ENCODE data around the gene TMEM134.

TMEM134 gene

DNA sequence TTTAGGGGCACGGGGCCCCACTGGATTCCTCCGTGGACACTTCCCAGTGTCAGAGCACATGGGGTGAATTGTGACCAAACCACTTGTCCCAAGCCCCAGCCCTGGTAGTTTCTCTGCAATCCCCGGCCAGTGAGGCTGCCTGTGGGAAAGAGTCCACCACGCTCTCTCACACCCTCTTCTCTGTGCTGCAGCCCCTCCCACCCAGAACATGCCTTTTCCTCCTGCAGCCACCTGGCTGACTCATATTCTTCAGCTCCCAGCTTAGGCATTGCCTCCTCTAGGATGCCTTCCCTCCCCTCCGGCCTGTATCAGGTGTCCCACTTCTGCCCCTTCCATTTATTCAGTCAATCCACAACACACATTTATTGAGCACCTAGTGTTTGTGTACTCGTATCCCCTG is 46.2 kb downstream of the TMEM134 start:
- no peak for DNase-seq (ENCODE audit: low spot score)

DNA sequence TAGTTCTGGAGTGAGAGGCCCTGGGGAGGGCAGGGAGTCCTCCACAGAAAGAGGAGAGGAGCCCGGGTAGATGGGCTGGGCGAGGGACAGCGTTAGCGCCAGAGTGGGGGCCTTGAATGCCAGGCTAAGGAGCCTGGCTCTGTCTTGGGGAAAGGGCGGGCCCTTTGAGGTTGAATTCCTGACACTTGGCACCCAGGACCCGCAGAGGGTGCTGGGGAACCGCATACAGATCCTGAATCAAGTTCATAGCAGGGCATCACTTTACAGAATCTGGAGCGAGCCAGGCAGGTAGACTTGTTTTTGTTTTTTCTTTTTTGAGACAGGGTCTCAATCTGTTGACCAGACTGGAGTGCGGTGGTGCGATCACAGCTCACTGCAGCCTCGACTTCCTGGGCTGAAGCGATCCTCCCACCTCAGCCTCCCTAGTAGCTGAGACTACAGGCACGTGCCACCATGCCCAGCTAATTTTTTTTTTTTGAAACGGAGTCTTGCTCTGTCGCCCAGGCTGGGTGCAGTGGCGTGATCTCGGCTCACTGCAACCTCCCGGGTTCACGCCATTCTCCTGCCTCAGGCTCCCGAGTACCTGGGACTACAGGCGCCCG is 47.5 kb downstream of the TMEM134 start:
- no peak for DNase-seq (ENCODE audit: low spot score)

DNA sequence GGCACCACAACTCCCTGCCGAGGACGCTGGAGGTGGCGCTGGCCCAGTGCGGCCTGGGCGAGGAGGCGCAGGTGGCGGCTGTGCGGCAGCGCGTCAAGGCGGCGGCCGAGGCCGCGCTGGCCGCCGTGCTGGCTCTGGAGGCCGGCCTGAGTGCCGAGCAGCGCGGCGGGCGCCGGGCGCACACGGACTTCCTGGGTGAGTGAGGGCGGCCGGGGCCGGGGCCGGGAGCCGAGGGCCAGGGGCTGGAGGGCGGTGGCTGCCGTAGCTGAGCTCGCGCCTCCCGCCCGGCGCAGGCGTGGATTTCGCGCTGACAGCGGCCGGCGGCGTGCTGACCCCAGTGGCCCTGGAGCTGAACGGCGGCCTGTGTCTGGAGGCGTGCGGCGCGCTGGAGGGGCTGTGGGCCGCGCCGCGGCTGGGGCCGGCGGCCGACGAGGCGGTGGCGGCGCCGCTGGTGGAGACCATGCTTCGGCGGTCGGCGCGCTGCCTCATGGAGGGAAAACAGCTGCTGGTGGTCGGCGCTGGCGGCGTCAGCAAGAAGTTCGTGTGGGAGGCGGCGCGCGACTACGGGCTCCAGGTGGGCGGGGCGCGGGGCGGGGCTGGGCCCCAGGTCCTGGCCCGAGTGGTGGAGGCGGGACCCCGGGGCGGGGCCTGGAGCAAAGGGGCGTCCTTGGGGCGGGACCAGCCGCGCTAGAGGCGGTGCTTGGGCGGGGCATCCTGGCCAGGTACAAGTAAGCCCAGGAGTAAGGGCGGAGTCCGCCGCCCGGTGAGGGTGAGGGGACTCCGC is 48.2 kb downstream of the TMEM134 start:
- peak; percentile 100 for DNase-seq (ENCODE audit: low spot score)

DNA sequence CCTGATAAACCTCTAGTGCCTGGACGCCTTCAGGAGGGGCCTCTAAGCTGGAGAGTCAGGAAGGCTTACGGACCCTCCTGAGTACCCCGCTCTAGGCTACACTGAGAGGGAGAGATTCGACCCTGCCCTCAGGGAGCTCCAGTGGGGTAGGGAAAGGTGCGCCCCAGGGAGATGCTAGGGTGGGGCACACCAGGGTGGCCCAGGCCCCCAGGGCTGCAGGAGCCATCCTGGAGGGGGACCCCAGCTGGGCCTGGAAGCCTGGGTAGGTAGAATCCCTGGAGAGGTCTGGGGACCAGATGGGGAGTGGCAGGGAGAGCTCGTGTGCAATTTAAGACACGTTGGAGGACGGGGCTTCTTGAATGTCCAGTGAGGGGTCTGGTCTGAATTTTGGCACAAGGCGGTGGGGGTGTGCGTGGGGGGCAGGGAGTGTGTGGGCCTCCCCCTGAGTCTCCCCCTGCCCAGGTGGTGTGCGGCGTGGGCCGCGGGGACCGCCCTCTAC is 48.9 kb downstream of the TMEM134 start:
- DNase-seq (ENCODE audit: low spot score): no peak

DNA sequence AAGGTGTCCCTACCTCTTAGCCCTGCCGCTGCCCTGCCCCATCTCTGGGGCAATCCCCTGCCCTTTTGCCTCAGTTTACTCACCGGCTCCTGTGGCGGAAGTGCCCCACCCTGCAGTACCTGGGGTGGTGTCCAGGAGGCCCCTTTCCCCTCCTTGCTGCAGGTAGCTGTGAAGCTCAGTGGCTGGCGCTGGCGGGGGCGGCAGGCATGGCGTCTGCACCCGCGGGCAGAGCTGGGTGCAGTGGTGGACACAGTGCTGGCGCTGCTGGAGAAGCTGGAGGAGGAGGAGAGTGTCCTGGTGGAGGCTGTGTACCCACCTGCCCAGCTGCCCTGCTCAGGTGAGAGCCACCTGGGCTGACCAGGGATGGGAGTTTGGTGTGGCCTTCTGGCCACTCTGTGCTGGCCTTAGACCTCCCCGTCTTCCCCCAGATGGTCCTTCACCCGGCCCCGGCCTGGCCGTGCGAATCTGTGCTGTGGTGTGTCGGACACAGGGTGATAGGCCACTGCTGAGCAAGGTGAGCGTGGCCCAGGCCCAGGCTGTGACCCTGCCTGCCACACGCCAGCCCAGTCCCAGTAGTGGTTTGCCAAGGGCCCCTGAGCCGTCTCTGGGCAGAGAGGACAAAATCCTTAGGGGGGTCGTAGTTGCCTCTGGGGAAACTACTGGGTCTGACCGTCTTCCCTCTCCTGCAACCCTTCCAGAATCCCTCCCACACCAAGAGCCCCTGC is 49.6 kb downstream of the TMEM134 start:
- DNase-seq (ENCODE audit: low spot score): no peak

DNA sequence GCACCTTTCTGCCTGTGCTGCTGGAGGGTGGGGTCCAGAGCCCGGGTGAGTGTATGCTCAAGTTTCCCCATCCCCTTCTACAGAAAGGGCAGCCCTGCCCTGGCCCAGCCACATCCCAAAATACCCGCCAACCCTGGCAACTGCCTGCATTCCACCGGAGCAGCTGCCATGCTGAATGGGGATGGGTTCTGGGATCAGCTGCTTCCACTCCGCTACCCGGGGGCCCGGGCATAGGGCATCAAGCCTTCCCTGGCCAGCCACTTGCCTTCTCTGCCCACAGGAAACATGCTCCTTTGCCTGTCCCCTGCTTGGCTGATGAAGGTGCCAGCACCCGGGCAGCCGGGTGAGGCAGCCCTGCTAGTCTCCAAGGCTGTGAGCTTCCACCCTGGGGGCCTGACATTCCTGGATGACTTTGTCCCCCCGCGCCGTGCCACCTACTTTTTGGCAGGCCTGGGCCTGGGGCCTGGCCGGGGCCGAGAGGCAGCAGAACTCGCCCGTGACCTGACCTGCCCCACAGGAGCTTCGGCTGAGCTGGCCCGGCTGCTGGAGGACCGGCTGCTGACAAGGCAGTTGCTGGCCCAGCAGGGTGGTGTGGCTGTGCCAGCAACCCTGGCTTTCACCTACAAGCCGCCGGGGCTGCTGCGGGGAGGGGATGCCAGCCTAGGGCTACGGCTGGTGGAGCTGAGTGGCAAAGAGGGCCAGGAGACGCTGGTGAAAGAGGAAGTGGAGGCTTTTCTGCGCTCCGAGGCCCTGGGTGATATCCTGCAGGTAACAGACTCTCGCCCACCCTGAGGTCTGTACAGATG is 50.4 kb downstream of the TMEM134 start:
- DNase-seq (ENCODE audit: low spot score): no peak

DNA sequence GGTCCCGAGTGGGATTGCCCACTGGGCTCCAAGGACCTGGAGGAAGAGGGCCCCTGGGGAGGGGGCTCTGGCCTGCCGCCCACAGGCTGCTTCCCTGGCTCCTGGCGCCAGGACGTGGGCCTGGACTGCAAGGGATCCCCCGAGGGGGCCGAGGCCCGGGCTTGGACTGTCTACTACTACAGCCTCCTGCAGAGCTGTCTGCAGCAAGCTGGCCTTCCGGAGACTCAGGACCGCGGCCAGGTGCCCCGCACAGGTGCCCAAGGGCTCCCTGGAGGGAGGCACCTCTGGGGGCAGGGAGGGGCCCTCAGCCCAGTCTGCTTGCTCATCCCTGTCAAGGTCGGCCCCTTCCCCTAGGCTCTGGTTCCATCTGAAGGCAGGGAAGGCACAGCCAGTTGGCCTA is 51.6 kb downstream of the TMEM134 start:
- DNase-seq (ENCODE audit: low spot score): no peak

DNA sequence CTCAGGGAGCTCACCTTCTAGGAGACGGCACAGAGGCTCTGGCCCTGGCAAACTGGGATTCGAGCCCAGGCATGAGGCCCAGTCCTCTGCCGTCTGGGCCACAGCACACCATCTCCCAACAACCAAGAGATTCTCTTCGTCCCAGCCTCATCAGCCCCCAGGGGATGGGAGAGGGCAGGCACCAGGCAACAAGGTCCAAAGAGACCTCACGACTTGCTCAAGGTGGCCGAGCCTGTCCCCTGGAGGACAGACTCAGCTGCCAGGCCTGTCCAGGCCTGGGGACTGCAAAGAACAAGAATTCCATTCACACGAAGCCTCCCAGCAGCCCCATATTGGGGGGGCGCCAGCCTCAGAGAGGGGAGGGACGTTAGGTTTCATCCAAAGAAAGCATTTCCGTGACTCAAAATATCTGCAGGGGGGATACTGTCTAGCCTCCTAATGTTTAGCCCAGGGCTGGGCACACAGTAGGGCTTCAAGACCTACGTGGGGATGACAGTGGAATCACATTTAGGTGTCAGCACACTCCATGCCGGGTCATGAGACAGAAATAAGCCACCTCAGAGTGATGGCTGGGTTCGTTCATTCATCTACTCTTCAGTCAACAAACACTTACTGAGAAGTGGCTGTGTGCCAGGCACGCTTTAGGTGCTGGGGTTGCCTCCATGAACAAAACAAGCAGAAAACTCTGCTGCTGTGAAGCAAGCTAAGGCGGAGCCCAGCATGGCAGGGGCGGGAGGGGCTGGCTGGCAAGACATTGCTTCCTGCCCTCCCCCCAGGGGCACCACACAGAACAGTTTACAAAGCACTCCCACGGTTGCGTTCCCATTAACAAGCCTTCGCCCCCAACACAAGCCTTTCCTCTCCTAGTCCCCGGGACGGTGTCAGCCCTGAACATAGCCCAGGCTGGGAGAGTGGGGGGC is 52.4 kb downstream of the TMEM134 start:
- no peak for DNase-seq (ENCODE audit: low spot score)

DNA sequence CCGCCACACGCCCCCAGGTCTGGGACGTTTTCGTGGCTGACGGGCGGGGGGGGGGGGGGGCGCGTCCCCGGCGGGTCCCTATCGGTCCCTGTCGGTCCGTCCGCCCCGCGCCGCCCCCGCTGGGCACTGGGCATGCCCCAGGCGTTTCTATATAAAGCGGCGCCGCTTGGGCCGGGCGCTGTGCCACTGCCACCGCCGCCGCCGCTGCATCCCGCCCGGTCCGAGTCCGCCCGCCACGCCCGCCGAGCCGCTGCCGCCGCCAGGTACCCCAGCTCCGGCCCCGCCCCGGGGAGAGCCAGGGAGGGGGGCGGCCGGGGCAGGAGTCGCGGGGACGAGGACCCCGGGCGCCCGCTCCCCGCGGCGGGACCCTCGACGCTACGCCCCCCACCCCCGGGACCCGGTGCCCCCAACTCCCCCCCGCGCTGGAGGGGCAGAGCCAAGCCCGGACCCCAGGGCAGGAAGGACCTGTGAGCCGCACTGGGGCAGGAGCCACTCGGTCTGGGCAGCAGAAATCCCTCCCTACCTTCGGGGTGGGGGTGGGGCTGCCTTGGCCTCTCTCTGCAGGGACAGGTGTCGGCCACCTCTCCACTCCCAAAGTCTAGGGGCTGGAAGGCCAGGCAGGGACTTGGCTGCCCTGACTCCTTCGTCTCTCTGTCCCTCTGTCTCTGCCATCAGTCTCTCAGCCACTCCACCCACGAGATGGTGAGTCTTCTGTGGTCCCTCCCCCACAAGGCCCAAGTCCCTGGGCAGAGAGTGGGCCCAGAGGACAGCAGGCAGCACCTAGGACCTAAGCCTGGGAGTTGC is 53.3 kb downstream of the TMEM134 start, which contains the start of gene CARNS1:
Gene CARNS1 (plus strand): TSS at position 178 of the 804 bp plus-strand sequence. CDS start 522 bp downstream, at position 700.
- no peak for DNase-seq (ENCODE audit: low spot score)

DNA sequence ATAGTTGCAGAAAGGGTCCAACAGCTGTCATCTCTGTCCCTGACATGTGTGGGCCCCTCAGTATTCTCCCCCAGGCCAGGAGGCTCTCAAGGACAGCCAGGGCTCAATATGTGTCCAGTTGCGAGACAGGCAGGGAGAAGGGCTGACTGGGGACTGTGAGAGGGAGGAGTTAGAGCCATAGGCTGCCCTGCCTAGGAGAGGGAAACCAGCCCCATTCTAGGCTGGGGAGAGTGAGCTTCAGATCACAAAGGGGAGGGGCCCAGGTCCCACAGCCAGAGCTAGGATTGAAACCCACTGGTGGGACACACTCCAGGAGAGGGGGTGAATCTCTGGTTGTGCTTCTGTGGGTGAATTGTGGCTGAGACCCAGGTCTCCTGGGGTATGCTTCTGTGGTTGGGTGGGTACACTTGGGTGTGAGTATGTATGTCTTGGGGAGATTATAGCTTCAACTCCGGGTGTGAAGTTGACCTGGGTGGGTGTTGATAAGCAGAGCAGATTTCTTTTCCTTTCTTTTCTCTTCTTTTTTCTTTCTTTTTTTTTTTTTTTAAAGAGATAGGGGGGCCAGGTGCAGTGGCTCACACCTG is 55.7 kb downstream of the TMEM134 start:
- DNase-seq (ENCODE audit: low spot score): no peak

DNA sequence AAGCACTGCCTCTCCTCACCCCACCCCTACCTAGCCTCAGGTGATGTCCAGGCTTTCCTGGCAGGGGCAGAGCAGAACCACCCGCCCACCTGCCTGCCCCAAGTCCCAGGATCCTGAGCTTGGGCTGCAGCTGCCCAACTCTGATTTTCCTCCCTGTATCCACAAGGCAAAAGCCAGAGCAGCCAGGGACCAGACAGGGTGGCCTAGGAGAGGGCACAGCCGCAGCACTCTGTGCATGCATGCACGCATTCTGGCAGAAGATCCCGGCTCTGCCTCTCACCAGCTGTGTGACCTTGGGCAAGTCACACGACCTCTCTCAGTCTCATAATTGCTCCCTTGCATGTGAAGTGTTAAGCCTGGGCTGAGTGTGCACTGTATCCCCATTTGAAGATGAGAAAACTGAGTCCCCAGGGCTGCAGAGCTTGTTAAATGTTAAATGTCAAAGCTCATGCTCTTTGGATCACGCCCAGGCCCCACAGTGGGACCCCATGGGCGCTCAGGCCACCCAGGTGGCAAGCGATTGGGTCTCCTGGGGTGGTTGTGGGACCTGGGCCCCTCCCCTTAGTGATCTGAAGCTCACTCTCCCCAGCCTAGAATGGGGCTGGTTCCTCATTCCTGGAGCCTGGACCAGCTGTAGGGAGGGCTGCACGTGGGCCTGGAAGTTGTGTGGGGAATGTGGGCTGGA is 56.4 kb downstream of the TMEM134 start:
- DNase-seq (ENCODE audit: low spot score): no peak

DNA sequence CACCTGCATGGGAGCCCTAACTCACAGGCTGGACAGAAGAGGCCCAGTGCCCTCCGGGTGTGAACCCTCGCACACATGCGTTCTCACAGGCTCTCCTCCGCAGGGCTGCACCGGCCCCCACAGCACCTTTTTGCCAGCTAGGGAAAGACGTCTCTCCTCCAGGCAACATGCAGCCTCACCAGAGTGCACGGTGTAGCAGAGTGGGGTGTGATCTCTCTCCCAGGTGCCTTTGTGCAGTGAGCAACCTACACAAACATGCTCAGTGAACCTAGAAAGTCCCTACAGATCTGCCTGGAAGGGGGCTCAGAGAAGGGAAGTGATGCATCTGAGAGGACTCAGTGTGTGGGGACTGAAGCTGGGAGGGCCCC is 57.3 kb downstream of the TMEM134 start:
- DNase-seq (ENCODE audit: low spot score): no peak

Data from HuH-7 (cell line).